H1 (cell line): ENCODE data around the gene METAP1D. TPM values are rescaled to one million over a fixed set of nuclear protein-coding genes. Genes with fewer than 3 reads are reported as not detected.

ENCODE experiments used
- CTCF ChIP-seq, 3 experiments: IDR thresholded peaks; 1 replicate in 2 of 3; 2 replicates in 1 of 3; pipeline versions ENCODE4 v1.5.1 to v1.6.1; 2011; ENCODE audit warnings: low read length in 3 of 3, mild to moderate bottlenecking in 3 of 3, inconsistent platforms in 2 of 3, low read depth in 1 of 3, moderate library complexity in 1 of 3; ENCODE audit not compliant: insufficient read depth in 1 of 3; ENCODE audit errors: control extremely low read depth in 1 of 3
- EZH2 ChIP-seq: fragments of 200-600 bp; sonication (generic); IDR thresholded peaks from 2 replicates; pipeline ENCODE4 v1.7.1; 2012; ENCODE audit warnings: low read depth, mild to moderate bottlenecking, moderate library complexity, low read length, inconsistent platforms; ENCODE audit not compliant: severe bottlenecking
- POLR2A ChIP-seq, 2 experiments: IDR thresholded peaks; 1 replicate in 1 of 2; 2 replicates in 1 of 2; pipeline ENCODE4 v1.6.1; 2011; ENCODE audit warnings: low read depth in 2 of 2, low read length in 2 of 2, mild to moderate bottlenecking in 2 of 2; ENCODE audit errors: control extremely low read depth in 1 of 2
- TBP ChIP-seq: IDR thresholded peaks from 2 replicates; pipeline ENCODE4 v1.6.1; 2011; ENCODE audit warnings: low read depth, low read length, improper control_type of control experiment
- polyA plus RNA-seq, 7 experiments: library from polyadenylated mRNA; depleted of rRNA in 3 of 7; stranded (reverse) in 5 of 7; unstranded in 2 of 7; fragments of >200 nt in 5 of 7; fragments of 200-250 nt in 2 of 7; gene quantifications; 1 replicate in 5 of 7; 2 replicates in 1 of 7; 4 replicates in 1 of 7; pipeline versions ENCODE4 v1.2.1 to v1.2.3, GENCODE V29; 2011 to 2013; ENCODE audit warnings: missing spikeins in 2 of 7, mixed read lengths in 2 of 7
- total RNA-seq: library from RNA; stranded (reverse); fragmentation: NEBNext Ultra II Directional; extraction: Animal tissue kit (Norgen Biotek cat#: 25700); gene quantifications from 2 replicates; pipeline ENCODE4 v1.2.1, GENCODE V29; 2021

Gene METAP1D
- total and polyA plus RNA-seq, 2 of the 8 experiments (the other 6 are each of a cell fraction or from before 2014, with no cell fraction given): 3.9 to 6.2 TPM

- TF ChIP-seq EZH2: peak; percentile 86
- no peak for TF ChIP-seq POLR2A (IDR thresholded peaks at IDR 0.05; ENCODE audit: control extremely low read depth in 1 of 2, low read depth in 2 of 2, low read length in 2 of 2)
- no peak for TF ChIP-seq TBP
- TF ChIP-seq CTCF (IDR thresholded peaks at IDR 0.05; ENCODE audit: control extremely low read depth in 1 of 3, insufficient read depth in 1 of 3, low read depth in 1 of 3, low read length in 3 of 3): peak in 2 of 3 experiments; percentile 50 to 51; a peak in 3 of 4 replicates
- TF ChIP-seq, all 59 proteins: peak for 10
Measured at GRCh38 chr2:172106108-172106961, 106.6 kb downstream of the METAP1D start (continued).
